Cardiac septum (tissue), 1 donor: Measurements from ENCODE around the gene PLCD4. TPM values are rescaled to one million over a fixed set of nuclear protein-coding genes. Genes with fewer than 3 reads are reported as not detected.

Experiments
- DNase-seq: peaks from one replicate; pipeline ENCODE4 v3.0.0-alpha.2; 2020; ENCODE audit warnings: low spot score
- intact Hi-C: fragments of 100-400 bp; cut with DNase I; formaldehyde crosslinking; loops from one replicate; pipeline ENCODE4 v1.14.0; 2022
- total RNA-seq: library from RNA; stranded (reverse); fragmentation: NEBNext Ultra II Directional; extraction: Animal tissue kit (Norgen Biotek cat#: 25700); gene quantifications from one replicate; pipeline ENCODE4 v1.2.1, GENCODE V29; 2021
- donor health status: DM: no; HTN: no; CAD: no.

PLCD4 gene
- total RNA-seq, 1 donor from 2014 or later = 0.67 TPM

- DNase-seq = peak; percentile 97
- intact Hi-C loops = loop anchor here (10.0 kb wide), 1 partner anchor 255 kb away; no protein-coding TSS in a partner anchor
Observed at GRCh38 chr2:218659258-218659987, 51.7 kb downstream of the PLCD4 start, which contains the start of the genes BCS1L and ZNF142. Gene BCS1L, plus strand, starts transcription at chr2:218659683. Its CDS starts 1,305 bp downstream, at chr2:218660988. Gene ZNF142, minus strand, starts transcription at chr2:218659623. Its CDS starts 3,194 bp downstream, at chr2:218656429.

- intact Hi-C loops = loop anchor here (10.0 kb wide), 1 partner anchor 255 kb away; no protein-coding TSS in a partner anchor
Observed at GRCh38 chr2:218659988-218660358, 52.3 kb downstream of the PLCD4 start.

GRCh38 chr2:218662377-218662776 is 54.7 kb downstream of the PLCD4 start:
- intact Hi-C loops = no loop called here
- no peak for DNase-seq

More at GRCh38 chr2:218659988-218660358, 52.3 kb downstream of the PLCD4 start:
- DNase-seq = no peak

GRCh38 chr2:218662827-218663226 is 55.1 kb downstream of the PLCD4 start:
- intact Hi-C loops = no loop called here
- no peak for DNase-seq

GRCh38 chr2:218663901-218664300 is 56.2 kb downstream of the PLCD4 start:
- intact Hi-C loops = no loop called here
- no peak for DNase-seq

- DNase-seq = no peak
- intact Hi-C loops = no loop called here
Observed at GRCh38 chr2:218664653-218665052, 57.0 kb downstream of the PLCD4 start.

- no peak for DNase-seq
- intact Hi-C loops = no loop called here
Observed at GRCh38 chr2:218671097-218671653, 63.5 kb downstream of the PLCD4 start.

GRCh38 chr2:218671654-218672566 is 64.2 kb downstream of the PLCD4 start, which contains the start of the genes RNF25 and STK36:
Gene RNF25, minus strand, starts transcription at chr2:218672002. Its CDS starts 32 bp downstream, at chr2:218671970.
Gene STK36, plus strand, starts transcription at chr2:218672086. Its CDS starts 744 bp downstream, at chr2:218672830.
- intact Hi-C loops = no loop called here
- DNase-seq = peak; percentile 94

GRCh38 chr2:218679119-218679518 is 71.4 kb downstream of the PLCD4 start:
- peak; percentile 7 for DNase-seq
- intact Hi-C loops = no loop called here

- intact Hi-C loops = no loop called here
- no peak for DNase-seq
Observed at GRCh38 chr2:218680061-218680460, 72.4 kb downstream of the PLCD4 start.

Other genes starting within 250 kb of the PLCD4 start
- 6.4 TPM for gene SLC11A1, start 225.6 kb upstream of the PLCD4 start, total RNA-seq
- gene CTDSP1, start 208.0 kb upstream of the PLCD4 start, total RNA-seq = 100 TPM
- not detected for gene VIL1, start 188.8 kb upstream of the PLCD4 start, total RNA-seq
- gene USP37, start 39.5 kb upstream of the PLCD4 start, total RNA-seq = 7.1 TPM
- 20.9 TPM for gene CNOT9, start 39.1 kb upstream of the PLCD4 start, total RNA-seq
- 21.3 TPM for gene ZNF142, start 51.7 kb downstream of the PLCD4 start, total RNA-seq
- 36.1 TPM for gene BCS1L, start 51.8 kb downstream of the PLCD4 start, total RNA-seq
- 17.5 TPM for gene RNF25, start 64.1 kb downstream of the PLCD4 start, total RNA-seq
- gene STK36, start 64.2 kb downstream of the PLCD4 start, total RNA-seq = 9.0 TPM
- gene TTLL4, start 102.9 kb downstream of the PLCD4 start, total RNA-seq = 8.6 TPM
- gene CYP27A1, start 174.2 kb downstream of the PLCD4 start, total RNA-seq = 5.2 TPM
- gene PRKAG3, start 223.9 kb downstream of the PLCD4 start, total RNA-seq = 0.13 TPM